ENCODE results near the gene RPP14.

Gene RPP14

DNA sequence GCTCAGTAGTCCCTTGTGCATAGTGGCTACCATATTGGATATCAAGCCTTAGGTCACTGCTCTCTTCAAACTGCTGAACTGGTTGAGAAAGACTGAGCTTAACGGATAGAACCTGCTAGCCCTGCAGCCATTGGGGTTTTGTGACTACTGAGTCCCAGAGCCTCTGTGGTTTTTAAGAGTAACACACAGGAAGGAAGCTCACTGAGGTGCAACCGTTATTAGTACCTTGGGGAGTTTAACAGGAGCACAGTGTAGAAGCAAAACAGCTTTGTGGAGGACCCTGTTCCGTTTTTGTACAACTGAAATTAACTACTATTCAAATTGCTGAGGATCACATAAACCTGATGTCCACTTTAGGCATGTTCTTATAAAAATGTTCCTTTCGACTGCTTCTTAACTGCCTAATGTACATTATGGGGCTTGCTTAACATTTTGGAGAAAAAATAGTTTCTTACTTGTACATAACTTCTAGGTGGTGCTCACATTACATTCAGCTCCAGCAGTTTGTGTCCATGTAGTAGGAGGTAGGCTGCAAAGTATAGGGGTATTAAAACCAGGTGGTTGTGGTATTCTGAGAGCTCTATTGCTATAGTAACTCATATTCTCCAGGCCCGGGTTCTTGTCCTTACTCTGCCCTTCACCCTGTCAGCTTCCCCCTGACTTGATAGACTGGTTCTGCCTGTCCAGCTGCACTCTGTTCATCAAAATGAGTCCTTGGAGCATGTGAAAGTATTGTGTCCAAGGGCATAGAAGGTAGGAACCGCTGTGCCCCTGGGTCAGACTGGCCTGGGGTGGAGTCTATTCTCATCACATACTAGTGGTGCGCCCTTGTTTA, 44.0 kb downstream of the RPP14 start:
- Histone ChIP-seq H3K27ac (replicated peaks) (peak overlapping the region; percentile 98), H3K27me3 (ENCODE audit: insufficient read depth, poor library complexity, severe bottlenecking) (no peaks in the 10 kb centered on the region), H3K4me3 (replicated peaks; ENCODE audit: insufficient read depth, low read length) (no peak overlapping the region)
- peak in 1 of 2 experiments; percentile 94 for DNase-seq (ENCODE audit: low read depth in 1 of 2, low spot score in 1 of 2)
- TF ChIP-seq POLR2AphosphoS5 (IDR thresholded peaks at IDR 0.05; ENCODE audit: low read depth) (peak; percentile 76), GABPA (IDR thresholded peaks at IDR 0.05; ENCODE audit: low read depth) (peak; percentile 88), CTCF (IDR thresholded peaks at IDR 0.05; ENCODE audit: insufficient read depth, low read length) (no peak), SPI1 (IDR thresholded peaks at IDR 0.05; ENCODE audit: borderline replicate concordance, low read depth) (peak; percentile 74)
- TF ChIP-seq, protein P1, sequence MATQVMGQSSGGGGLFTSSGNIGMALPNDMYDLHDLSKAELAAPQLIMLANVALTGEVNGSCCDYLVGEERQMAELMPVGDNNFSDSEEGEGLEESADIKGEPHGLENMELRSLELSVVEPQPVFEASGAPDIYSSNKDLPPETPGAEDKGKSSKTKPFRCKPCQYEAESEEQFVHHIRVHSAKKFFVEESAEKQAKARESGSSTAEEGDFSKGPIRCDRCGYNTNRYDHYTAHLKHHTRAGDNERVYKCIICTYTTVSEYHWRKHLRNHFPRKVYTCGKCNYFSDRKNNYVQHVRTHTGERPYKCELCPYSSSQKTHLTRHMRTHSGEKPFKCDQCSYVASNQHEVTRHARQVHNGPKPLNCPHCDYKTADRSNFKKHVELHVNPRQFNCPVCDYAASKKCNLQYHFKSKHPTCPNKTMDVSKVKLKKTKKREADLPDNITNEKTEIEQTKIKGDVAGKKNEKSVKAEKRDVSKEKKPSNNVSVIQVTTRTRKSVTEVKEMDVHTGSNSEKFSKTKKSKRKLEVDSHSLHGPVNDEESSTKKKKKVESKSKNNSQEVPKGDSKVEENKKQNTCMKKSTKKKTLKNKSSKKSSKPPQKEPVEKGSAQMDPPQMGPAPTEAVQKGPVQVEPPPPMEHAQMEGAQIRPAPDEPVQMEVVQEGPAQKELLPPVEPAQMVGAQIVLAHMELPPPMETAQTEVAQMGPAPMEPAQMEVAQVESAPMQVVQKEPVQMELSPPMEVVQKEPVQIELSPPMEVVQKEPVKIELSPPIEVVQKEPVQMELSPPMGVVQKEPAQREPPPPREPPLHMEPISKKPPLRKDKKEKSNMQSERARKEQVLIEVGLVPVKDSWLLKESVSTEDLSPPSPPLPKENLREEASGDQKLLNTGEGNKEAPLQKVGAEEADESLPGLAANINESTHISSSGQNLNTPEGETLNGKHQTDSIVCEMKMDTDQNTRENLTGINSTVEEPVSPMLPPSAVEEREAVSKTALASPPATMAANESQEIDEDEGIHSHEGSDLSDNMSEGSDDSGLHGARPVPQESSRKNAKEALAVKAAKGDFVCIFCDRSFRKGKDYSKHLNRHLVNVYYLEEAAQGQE (IDR thresholded peaks at IDR 0.05; ENCODE audit: insufficient replicate concordance, low read depth) = no peak

DNA sequence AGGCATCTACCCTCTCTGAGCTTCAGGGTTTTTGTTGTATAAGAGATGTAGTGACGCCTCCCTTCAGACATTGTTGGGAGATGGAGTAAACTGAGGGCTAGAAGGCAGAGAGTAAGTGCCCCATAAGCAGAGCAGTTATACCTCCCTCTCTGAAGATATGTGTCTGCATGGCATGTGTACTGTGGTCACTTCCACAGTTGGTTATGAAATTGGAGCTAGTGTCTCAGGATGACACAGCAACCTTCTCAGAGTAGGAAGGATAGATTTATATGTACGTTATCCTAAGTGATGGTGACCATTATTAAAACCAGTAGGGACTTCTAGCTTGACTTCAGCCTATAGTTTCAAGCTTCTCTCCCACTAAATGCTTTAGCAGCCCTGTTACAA, 44.6 kb downstream of the RPP14 start:
- DNase-seq (ENCODE audit: low read depth in 1 of 2, low spot score in 1 of 2) = peak; percentile 85
- Histone ChIP-seq H3K27me3 (ENCODE audit: insufficient read depth, poor library complexity, severe bottlenecking) (no peaks in the 10 kb centered on the region), H3K27ac (replicated peaks) (peak overlapping the region; percentile 98), H3K4me3 (replicated peaks; ENCODE audit: insufficient read depth, low read length) (no peak overlapping the region)
- TF ChIP-seq POLR2AphosphoS5 (IDR thresholded peaks at IDR 0.05; ENCODE audit: low read depth) = peak; percentile 73
- TF ChIP-seq, protein P1 (IDR thresholded peaks at IDR 0.05; ENCODE audit: insufficient replicate concordance, low read depth) = no peak

GRCh38 chr3:58351920-58352319, 45.9 kb downstream of the RPP14 start:
- Histone ChIP-seq H3K4me3 (replicated peaks; ENCODE audit: insufficient read depth, low read length) (no peak overlapping the region), H3K27ac (replicated peaks) (peak overlapping the region; percentile 98)
- DNase-seq (ENCODE audit: low read depth in 1 of 2, low spot score in 1 of 2) = peak; percentile 71 to 91

More at GRCh38 chr3:58351920-58352319, 45.9 kb downstream of the RPP14 start:
- TF ChIP-seq, protein P1 (IDR thresholded peaks at IDR 0.05; ENCODE audit: insufficient replicate concordance, low read depth) = no peak
- TF ChIP-seq GABPA (IDR thresholded peaks at IDR 0.05; ENCODE audit: low read depth) (no peak), SPI1 (IDR thresholded peaks at IDR 0.05; ENCODE audit: borderline replicate concordance, low read depth) (no peak), CTCF (IDR thresholded peaks at IDR 0.05; ENCODE audit: insufficient read depth, low read length) (peak; percentile 13), POLR2AphosphoS5 (IDR thresholded peaks at IDR 0.05; ENCODE audit: low read depth) (peak; percentile 87)
- H3K27me3 ChIP-seq (ENCODE audit: insufficient read depth, poor library complexity, severe bottlenecking) = no peaks in the 10 kb centered on the region

Measured in HL-60 (cell line).